ENCODE results near the gene PNKD.

Gene PNKD

DNA sequence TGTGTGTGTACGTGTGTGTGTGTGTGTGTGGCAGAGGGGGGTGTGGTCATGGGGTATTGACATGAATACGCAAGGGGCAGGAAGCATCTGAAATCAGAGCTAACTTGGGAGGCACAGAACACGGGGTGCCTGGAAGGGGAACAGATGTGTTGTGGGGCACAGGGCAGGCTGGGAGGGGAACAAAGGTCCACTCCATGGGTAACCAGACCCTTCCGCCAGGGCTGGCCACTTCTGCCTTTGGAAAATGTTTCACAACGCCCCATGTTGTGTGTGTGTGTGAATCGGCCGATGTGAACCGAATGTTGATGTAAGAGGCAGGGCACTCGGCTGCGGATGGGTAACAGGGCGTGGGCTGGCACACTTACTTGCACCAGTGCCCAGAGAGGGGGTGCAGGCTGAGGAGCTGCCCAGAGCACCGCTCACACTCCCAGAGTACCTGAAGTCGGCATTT is 111.6 kb downstream of the PNKD start, which contains the start of gene SLC11A1:
Gene SLC11A1 (plus strand): TSS at position 358 of the 451 bp plus-strand sequence. CDS start 96 bp downstream, outside the sequence.
- no peaks in the 10 kb centered on the region for H3K36me3 Mint-ChIP-seq (ENCODE audit: low read depth)
- H3K27ac Mint-ChIP-seq = peak within 1 kb of the TSS in 1 of 3 experiments; percentile 9
- TF ChIP-seq, protein P1, sequence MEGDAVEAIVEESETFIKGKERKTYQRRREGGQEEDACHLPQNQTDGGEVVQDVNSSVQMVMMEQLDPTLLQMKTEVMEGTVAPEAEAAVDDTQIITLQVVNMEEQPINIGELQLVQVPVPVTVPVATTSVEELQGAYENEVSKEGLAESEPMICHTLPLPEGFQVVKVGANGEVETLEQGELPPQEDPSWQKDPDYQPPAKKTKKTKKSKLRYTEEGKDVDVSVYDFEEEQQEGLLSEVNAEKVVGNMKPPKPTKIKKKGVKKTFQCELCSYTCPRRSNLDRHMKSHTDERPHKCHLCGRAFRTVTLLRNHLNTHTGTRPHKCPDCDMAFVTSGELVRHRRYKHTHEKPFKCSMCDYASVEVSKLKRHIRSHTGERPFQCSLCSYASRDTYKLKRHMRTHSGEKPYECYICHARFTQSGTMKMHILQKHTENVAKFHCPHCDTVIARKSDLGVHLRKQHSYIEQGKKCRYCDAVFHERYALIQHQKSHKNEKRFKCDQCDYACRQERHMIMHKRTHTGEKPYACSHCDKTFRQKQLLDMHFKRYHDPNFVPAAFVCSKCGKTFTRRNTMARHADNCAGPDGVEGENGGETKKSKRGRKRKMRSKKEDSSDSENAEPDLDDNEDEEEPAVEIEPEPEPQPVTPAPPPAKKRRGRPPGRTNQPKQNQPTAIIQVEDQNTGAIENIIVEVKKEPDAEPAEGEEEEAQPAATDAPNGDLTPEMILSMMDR (IDR thresholded peaks at IDR 0.05; ENCODE audit: unreplicated experiment in 3 of 3) = no peak
- no peak within 1 kb of the TSS for H3K4me3 Mint-ChIP-seq
- H3K9me3 Mint-ChIP-seq = no peaks in the 10 kb centered on the region
- H3K27me3 Mint-ChIP-seq (ENCODE audit: low read depth) = peaks cover 11% of the 10 kb centered on the region
- peaks cover under 1% of the 10 kb centered on the region for H3K4me1 Mint-ChIP-seq

DNA sequence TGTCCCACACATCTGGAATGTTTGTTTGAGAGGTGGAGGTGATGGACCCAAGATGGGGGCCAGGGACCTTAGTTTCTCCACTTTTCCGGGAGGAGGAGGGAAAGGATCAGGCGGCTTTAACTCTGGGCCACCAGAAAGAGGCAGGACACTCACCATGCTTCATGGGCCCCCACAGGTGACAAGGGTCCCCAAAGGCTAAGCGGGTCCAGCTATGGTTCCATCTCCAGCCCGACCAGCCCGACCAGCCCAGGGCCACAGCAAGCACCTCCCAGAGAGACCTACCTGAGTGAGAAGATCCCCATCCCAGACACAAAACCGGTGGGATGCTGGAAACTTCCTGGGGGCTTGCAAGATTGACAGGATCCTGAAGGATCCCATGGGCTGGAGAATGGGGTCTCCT is 112.5 kb downstream of the PNKD start:
- TF ChIP-seq, protein P1 (IDR thresholded peaks at IDR 0.05; ENCODE audit: unreplicated experiment in 3 of 3) = no peak
- H3K4me3 Mint-ChIP-seq = no peak overlapping the region
- H3K4me1 Mint-ChIP-seq = peaks cover 5% of the 10 kb centered on the region
- no peak overlapping the region for H3K27ac Mint-ChIP-seq
- H3K27me3 Mint-ChIP-seq (ENCODE audit: low read depth) = peaks cover 11% of the 10 kb centered on the region
- no peaks in the 10 kb centered on the region for H3K36me3 Mint-ChIP-seq (ENCODE audit: low read depth)
- no peaks in the 10 kb centered on the region for H3K9me3 Mint-ChIP-seq

DNA sequence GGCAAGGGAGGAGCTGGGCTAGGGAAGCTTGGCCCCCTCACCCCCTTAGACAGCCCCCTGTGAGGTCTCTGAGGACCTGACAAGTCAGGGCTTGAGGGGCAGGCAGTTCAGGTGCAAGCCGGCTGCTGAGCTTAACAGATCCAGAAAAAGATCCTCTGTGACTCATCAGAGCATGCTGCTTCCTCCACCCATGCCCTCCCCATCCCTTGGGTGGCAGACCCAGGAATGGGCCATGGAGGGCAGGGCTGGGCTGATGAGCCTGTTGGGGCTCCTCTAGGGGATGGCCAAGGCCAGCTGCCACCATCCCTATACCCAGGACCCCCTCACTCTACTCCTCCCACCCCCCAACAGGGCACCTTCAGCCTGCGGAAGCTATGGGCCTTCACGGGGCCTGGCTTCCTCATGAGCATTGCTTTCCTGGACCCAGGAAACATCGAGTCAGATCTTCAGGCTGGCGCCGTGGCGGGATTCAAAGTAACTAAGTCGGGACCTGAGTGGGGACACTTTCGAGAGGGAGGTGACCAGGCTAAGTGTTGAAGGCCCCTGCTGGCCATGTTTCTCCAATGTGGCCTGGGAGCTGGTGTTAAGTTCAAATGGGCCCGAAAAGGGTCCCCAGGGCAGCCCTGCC is 113.7 kb downstream of the PNKD start:
- Mint-ChIP-seq H3K27me3 (ENCODE audit: low read depth) (peaks cover 11% of the 10 kb centered on the region), H3K9me3 (no peaks in the 10 kb centered on the region), H3K4me1 (peaks cover 5% of the 10 kb centered on the region), H3K36me3 (ENCODE audit: low read depth) (no peaks in the 10 kb centered on the region), H3K27ac (no peak overlapping the region), H3K4me3 (no peak overlapping the region)
- TF ChIP-seq, protein P1 (IDR thresholded peaks at IDR 0.05; ENCODE audit: unreplicated experiment in 3 of 3) = no peak

DNA sequence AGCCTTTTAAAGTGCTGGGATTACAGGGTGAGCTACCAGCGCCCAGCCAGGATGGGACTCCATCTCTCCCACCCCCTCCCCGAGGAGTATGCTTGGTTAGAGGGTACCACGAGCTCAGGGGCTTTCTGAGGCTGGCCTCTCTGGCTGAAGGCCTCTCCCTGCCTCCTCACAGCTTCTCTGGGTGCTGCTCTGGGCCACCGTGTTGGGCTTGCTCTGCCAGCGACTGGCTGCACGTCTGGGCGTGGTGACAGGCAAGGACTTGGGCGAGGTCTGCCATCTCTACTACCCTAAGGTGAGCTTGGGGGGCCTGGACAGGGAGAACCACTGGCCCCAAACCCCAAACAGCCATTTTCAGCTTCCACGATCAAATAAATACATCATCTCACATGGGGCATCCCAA is 114.7 kb downstream of the PNKD start:
- H3K27me3 Mint-ChIP-seq (ENCODE audit: low read depth) = peaks cover 9% of the 10 kb centered on the region
- peaks cover 5% of the 10 kb centered on the region for H3K4me1 Mint-ChIP-seq
- TF ChIP-seq, protein P1 (IDR thresholded peaks at IDR 0.05; ENCODE audit: unreplicated experiment in 3 of 3) = no peak
- H3K4me3 Mint-ChIP-seq = no peak overlapping the region
- no peaks in the 10 kb centered on the region for H3K36me3 Mint-ChIP-seq (ENCODE audit: low read depth)
- H3K9me3 Mint-ChIP-seq = no peaks in the 10 kb centered on the region
- no peak overlapping the region for H3K27ac Mint-ChIP-seq

DNA sequence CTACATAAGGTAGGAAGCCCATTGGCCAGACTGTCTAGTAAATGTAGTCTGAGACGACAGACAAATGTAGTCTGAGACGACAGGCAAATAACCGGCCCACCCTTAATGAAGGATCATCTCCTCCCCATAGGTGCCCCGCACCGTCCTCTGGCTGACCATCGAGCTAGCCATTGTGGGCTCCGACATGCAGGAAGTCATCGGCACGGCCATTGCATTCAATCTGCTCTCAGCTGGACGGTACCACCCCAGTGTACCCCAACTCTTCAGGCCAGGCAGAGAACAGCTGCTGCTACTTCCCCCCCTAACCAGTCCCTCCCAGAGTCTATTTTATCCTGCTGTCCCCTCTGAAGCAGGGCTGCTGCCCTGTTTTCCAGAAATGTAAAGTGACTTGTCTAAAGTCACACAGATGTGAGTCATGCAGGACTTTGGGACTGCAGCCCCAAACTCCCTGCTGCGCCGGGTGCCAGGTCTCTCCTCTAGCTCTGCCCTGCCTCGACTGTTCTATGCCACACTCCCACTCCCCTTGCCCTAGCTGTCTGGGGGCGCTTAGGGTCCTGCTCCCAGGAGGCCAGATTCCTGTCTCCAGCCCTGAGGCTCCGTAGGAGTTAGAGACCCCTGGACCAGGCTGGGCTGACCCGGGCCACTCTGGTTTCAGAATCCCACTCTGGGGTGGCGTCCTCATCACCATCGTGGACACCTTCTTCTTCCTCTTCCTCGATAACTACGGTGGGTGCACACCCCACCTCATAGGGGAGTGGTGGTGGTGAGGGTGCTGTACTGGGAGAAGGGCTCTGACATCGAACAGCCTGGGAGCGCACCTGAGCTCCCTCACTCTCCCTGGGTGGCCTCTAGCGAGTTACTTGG is 116.4 kb downstream of the PNKD start:
- no peaks in the 10 kb centered on the region for H3K9me3 Mint-ChIP-seq
- peak overlapping the region; percentile 67 to 75 (median 70) for H3K4me3 Mint-ChIP-seq
- peaks cover 5% of the 10 kb centered on the region for H3K4me1 Mint-ChIP-seq
- no peaks in the 10 kb centered on the region for H3K36me3 Mint-ChIP-seq (ENCODE audit: low read depth)
- TF ChIP-seq, protein P1 (IDR thresholded peaks at IDR 0.05; ENCODE audit: unreplicated experiment in 3 of 3) = no peak
- H3K27ac Mint-ChIP-seq = peak overlapping the region; percentile 19 to 70 (median 63)
- peaks cover 7% of the 10 kb centered on the region for H3K27me3 Mint-ChIP-seq (ENCODE audit: low read depth)

Data from nephron (organoid).